HG02623 (cell line): ENCODE results near the gene SCP2.

Experiments
- ATAC-seq: cut with Tn5 transposase; IDR thresholded peaks from one replicate; pipeline ENCODE4 v1.9.1; 2021; ENCODE audit warnings: moderate library complexity; ENCODE audit not compliant: unreplicated experiment

Gene SCP2

DNA sequence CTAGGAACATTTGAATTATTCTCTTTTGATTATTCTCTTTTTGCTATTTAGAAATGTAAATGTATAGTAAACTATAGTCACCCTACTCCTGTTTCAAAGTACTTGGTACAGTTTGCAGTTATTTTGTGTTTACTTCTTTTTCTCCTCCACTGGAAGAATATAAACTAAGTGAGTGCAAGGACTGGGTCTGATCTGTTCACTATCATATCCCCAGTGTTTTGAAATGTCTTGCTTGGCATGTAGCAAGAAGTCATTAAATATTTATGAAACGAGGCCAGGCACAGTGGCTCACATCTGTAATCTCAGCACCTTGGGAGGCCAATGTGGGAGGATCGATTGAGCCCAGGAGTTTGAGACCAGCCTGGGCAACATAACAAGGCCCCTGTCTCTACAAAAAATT, 99.2 kb downstream of the SCP2 start:
- ATAC-seq = no peak

DNA sequence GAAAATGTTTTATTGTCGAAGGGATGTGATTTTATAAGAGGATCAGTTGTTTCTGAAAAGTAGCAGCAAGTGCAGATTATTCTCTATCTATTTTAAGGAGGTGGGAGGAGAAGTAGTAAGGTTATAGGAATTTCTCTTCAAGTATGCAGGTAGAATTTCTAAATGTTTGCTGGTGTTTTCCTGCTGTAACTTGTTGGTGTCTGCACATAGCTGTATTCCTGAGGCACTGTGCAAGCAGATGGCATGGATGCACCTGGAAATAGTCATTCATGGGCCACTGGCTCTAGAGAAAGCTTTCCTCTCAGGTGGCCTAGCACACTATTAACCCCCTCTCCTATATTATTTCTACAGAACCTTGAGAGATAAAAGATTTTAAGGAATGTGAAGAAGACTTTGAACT, 104.7 kb downstream of the SCP2 start:
- no peak for ATAC-seq

DNA sequence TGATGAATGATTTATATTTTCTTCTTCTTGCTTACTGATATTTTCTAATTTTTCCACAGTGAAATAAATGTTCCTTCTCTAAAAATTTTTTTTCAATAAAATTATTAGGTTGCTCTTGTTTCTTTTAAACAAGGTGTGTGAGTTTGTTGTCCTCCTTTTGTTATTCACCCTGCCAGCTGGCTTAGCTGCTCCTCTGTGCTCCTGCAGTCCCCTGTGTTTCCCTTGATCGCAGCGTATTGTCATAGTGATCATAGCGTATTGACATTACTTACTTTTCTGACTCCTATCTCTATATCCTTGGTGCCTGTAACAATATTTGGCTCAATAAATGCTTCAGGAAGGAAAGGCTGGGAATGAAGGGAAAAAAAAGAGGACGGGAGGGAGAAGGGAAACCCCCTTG, 110.1 kb downstream of the SCP2 start:
- ATAC-seq = no peak

DNA sequence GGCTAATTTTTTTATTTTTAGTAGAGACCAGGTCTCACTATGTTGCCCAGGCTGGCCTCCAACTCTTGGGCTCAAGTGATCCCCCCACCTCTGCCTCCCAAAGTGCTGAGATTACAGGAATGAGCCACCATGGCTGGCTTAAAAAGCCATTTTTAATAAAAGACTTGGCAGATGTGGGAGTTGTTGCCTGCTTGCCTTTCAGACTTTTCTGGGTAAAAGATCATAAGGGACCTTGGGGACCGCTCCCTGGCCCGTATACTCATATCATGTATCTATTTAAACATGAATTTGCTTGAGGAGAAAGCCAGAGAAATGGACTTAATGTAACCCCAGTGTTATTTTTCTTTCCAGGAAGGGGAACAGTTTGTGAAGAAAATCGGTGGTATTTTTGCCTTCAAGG, 111.5 kb downstream of the SCP2 start:
- ATAC-seq = no peak

DNA sequence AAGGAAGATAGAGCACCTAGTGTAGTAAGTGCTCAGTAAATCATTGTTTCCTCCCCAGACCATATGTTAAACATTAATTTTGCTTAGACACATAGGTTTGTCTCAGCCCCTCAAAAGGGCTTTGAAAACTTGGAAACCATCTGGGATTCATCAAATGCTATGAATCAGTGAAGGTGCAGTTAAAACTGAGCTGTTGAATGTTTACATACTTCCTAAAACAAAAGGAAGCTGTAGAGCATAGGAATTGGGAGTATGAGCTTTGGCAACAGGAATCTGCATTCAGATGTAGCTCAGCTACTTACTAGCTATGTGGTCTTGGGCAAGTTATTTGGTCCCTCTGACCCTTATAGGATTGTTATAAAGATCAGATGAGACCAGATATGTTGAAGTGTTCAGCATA, 116.2 kb downstream of the SCP2 start:
- ATAC-seq = no peak

DNA sequence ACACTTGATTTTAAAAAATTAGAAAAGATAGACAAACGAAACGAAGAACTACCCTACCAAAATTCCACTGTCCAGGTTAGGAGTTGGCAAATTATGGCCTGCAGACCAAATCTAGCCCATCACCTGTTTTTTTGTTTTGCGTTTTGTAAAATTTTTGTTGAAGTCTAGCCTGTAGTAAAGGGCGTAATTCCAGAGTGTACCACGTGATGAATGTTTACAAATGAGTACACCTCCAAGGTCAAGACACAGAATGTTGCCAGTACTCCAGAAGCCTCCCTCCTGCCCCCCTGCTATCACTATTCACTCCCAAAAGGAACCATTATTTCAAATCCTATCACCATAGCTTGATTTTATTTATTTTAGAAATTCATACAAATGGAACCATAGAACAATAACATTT, 117.8 kb downstream of the SCP2 start:
- no peak for ATAC-seq

DNA sequence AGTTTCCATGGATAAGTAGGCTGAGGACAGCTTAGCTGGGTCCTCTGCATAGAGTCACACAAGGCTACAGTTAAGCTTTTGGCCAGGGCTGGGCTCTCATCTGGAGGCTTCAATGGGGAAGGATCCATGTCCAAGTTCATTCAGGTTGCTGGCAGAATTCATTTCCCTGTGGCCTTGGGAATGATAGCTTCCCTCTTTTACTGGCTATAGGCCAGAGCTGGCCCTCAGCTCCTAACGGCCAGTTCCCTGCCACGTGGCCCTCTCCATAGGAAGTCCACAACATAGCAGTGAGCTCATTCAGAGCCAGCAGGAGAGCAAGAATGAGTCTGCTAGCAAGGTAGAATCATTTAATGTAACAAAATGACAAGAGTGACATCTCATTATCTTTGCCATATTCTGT, 119.9 kb downstream of the SCP2 start:
- ATAC-seq = no peak

DNA sequence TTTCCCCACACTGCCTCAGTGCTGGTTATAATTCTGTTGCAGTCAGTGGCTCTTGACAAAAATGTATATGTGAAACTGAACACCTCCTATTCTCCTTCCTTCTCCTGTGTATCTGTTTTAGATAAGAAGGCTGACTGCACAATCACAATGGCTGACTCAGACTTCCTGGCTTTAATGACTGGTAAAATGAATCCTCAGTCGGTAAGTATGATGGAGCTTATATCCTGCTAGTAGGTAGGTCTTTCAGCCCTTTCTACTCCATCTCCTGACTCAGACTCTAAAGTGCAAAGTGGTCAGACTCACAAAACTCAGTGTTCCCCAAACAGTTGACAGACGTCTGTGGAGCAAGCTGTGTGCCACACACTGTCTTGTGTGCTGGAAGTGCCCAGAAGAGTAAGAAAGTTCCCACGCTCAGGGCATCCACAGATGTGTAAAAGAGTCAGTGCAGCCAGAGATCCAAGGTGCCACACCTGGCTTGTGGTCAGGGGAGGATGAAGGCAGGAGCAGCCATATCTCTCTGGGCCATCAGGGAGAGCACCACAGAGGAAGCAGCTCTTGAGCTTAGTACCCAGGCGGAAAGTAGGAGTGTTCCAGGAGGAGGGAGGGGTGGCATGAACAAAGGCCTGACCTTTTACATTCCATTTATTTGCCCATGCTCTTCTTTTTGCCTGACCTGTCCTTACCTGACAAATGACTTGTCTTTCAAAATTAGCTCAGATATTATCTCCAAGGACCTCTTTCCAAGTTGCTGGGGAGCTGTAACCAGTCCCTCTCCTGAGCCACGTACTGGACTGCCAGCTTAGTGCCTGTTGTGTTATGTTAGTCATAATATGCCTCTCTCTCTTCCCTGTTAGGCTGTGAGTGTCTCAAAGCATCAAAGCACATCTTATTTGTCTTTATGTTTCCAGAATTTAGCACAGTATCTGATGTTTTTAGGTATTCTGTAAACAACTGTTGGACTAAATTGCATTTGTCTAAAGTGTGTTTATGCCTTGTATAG, 121.0 kb downstream of the SCP2 start:
- ATAC-seq = no peak

DNA sequence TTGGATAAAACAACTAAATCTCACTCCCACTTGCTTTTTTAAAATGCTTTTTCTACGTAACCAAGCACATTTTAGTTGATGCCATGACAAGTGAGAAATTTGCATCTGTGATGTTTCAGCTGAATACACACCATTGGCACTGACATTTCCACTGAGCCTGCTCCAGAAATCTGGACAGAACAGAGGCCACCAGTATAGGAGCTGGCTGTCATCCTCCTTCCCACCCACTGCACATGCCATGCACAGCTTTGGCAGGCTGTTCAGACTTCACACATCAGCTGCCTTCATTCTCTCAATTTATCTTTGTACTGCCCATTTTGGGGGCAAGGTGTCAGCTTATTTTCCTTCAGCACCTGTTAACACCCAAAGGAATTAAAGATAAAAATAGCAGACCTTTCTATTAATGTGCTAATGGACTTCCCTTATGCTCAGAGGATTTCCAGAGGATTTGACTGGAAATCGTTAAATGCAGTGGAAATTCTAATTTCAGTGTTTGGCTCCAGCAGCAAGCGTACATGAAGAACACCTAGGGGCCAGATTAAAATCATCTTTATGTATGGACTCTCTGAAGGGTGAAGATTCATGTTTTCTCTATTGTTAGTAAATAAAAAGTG, 122.0 kb downstream of the SCP2 start:
- no peak for ATAC-seq

DNA sequence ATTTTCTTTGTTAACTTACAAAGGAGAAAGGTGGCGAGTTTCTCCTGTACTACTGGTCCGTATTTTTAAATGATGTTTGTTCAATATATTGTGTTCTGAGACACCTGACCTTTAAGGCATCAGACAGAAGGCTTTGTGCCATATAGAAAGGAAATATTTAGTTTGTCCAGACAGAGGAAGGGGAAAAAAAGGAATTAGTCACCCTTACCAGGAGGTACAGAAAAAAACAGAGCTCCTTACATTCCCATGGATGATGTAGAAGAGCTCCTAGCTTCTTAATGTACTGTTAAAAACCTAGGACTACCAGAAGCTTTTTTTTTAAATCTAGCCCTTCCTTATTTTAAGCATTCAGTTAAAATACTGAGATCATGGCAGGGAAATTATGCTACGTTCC, 122.5 kb downstream of the SCP2 start:
- ATAC-seq = no peak

DNA sequence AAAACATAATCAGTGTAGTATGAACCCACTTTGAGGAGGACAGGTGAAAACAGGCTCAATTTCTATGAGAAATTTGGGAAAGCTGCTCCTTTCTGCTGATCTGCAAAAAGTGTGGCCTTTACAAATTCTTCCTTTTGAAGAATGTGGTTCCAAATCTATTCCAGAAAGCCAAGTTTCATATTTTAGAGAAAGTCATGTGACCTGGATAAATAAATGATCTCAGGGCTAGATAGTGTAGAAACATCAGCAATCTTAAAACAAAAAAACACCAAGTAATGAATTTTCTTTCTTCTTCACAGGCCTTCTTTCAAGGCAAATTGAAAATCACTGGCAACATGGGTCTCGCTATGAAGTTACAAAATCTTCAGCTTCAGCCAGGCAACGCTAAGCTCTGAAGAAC, 123.2 kb downstream of the SCP2 start:
- no peak for ATAC-seq

DNA sequence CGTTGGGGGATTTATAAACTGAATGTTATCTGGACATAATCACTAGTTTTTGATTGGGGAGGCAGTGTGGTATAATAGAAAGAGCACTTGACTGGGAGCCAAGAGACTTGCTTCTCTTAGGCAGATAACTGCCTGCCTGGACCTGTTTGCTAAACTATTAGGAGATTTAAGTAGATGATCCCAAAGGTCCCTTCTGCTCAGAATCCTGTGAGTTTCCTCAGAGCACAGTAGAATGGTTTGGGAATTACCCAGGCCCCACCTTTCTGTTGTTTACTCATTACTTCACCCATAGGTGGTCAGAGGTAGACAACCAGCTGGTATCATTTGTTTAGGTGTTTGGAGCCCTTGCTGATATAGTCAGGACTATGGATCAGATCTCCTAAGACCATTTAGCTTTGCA, 124.6 kb downstream of the SCP2 start:
- ATAC-seq = no peak

DNA sequence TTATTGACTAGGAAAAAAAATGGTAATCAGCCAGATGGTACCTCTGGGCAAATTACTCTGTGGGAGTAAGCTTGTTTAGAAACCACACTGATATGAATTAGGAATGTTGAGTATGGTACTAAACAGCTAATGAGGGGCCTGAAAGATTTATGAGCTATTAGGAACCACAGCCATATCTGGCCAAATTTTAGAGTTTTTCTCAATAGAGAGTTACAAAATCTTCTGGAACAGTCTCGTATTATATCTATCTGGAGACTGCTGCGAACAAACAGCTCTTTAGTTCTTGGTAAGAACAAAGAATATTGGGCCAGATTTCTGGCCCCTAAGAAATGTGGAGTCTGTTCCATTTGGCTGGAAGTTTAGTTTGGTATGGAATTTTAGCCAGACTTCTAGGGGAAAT, 130.1 kb downstream of the SCP2 start:
- ATAC-seq = no peak

DNA sequence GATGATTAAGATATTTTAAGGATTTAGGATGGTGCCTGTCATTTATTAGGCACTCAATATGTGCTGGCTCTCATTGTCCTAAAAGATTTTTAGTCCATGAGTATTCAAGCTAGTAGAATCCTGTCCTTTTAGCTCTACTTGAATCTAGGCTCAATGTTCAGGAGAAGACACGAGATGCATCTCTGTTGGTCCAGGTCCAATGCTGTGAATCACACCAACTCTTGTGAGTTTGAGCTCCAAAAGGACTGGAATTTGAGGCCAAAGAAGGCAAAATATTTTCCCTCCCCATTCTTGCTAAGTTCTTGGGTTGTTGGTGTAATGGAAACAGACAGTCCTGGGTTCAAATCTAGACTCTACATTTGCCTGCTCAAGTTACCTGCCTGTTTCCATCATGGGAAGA, 133.5 kb downstream of the SCP2 start:
- ATAC-seq = no peak

DNA sequence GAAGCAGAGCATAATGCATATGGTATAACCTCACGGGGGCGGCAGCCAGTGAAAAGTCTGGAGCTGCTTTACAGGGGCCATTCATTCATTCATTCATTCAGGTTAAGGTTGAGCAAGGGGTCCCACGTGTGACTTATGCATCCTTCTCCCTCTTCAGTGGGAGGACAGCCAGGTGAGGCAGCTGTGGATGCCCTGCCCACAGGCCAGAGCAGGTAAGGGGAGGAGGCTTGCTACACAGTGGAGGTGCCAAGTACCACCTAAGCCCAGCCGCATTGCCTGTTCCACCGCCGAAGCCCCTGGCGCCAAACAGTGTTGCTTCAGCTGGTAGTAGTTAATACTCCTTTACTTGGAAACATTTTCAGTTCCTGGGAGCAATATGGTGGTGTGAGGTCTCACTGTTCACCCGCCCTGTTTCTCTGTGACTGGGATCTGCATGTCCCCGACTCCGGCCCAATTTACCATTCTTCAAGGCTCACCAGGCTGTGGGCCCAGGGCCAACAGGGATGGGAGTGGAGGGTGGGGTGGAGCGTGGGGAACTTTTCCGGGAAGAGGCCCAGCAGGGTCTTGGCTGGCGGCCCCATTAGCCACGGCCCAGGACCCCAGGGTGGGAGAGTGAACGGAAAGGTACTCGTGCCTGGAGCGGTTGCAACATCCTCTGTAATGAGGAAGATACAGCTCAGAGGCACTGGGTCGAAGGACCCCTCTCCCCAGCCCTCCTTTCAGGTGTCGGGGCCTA, 134.2 kb downstream of the SCP2 start:
- no peak for ATAC-seq

DNA sequence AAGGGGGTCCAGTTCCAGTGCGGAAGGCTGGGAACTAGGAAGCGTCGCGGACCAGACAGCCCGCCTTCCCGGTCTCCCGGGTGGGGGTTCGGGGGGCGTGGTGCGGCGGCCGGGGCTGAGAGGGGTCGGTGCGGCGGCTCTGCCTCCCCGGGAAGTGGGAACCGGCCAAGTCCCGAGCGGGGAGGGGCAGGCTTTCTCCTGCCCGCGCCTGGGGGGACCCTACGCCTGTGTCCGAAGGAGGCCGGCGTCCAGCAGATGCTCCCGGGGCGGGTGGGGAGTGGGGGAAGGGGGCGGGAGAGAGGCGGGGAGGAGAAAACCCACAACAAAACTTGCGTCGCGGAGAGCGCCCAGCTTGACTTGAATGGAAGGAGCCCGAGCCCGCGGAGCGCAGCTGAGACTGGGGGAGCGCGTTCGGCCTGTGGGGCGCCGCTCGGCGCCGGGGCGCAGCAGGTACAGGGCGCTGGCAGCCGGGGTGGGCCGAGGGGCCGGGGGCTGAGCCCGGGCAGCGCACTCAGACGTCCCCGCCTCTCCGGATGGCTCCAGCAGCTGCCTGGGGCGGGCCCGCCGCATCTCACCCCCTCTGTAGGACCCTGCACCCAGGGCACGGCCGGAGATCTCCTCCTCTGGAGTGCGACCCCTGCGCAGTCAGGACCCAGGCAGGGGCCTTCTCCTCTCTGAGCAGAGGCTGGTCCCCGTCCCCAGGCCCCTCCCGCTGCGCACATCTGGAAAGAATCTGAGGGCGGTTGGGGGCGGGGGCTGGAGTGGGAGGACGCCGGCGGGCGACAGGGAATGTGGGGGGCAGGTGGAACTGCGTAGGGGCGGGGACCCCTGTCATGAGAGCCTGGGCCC, 135.0 kb downstream of the SCP2 start, which contains the start of gene PODN:
Gene PODN, plus strand, starts transcription at position 355 of the 849 bp plus-strand sequence. CDS start 7,643 bp downstream, outside the sequence.
- ATAC-seq = no peak

DNA sequence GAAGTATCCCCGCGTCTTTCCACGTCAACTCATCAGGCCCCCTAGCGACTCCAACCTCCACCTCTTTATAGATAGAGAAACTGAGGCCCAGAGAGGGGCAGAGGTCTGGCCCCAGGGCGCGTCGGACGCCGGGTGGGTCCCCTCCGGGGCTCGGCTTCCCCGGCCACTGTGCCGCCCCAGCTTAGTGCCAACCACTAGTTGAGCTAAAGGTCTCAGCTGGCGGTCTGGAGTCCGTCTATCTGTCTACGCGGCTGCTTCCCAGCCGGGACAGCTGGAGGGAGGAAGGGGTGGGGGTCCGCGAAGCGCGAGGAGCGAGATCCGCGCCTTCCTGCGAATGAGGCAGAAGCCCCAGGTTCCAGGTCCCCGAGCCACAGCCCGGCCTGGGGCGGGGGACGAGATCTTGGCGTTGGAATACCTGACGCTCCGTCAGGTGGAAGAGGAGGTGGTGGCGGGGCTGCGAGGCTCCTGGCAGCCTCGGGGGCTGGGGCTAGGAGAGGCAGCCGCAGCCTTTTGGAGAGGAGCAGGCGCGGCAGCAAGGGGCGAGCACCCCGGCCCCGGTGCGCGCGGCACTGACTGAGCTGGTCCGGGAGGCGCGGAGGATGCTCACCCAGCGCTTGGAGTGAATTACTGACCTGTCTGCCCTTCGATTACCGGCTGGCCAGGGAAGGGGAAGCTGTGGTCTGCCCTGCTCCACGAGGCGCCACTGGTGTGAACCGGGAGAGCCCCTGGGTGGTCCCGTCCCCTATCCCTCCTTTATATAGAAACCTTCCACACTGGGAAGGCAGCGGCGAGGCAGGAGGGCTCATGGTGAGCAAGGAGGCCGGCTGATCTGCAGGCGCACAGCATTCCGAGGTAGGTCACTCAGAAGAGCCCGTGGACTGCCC, 135.9 kb downstream of the SCP2 start:
- no peak for ATAC-seq

DNA sequence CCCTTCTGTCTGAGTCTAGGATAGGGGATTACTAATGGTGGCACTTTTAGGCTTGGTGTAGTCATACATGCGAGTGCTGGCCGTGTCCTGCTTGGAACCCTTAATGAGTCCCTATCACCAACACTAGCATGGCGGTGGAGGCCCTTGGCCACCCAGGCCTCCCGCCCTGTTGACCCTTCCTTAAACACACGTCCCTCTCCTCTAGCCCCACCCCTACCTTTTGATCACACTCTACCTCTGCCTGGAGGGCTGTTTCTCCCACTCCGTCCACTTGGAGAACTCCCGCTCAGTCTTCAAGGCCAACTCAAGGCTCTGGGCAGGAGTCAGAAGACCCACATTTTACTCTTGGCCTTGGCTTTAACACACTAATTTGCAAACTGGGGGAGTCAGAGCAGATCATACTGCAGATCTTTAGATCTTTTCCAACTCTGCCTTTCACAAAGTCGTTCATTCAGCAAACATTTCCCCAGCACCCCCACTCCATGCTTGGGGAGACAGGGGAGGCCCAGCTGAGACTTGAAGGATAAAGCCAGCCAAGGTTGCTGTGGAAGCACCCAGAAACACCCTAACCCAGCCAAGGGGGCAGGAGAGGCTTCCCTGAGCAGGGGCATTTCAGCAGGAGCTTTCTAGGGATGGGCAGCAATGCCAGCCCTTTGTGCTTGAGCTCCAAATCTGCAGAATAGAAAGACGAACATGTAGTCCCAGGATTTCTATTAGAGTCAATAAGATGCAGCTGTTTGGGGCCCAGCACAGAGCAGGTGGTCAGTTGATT, 136.9 kb downstream of the SCP2 start:
- ATAC-seq = no peak

DNA sequence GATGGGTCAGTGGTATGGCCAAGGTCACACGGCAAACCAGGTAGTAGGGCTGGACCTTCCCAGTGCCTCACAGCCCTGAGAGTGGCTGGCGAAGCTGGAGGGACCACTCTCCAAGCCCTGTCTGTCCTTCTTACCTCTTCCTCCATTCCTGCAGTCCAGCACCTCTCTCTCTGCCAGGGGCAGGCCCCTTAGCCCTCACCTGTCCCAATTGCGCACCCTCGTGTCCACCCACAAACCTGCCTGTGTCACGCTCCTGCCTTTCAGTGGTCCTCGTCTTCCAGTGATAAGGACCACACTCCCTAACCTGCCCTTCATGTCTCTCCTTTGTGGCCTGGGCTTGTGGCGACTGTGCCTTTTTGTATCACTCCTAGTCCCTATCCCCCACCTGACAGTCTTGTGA, 138.3 kb downstream of the SCP2 start:
- ATAC-seq = no peak
